Measurements from ENCODE around the gene DNAH12.

- TF ChIP-seq EZH2 (IDR thresholded peaks at IDR 0.05; ENCODE audit: insufficient read depth, low read length), result no peak
- TF ChIP-seq, protein P1, sequence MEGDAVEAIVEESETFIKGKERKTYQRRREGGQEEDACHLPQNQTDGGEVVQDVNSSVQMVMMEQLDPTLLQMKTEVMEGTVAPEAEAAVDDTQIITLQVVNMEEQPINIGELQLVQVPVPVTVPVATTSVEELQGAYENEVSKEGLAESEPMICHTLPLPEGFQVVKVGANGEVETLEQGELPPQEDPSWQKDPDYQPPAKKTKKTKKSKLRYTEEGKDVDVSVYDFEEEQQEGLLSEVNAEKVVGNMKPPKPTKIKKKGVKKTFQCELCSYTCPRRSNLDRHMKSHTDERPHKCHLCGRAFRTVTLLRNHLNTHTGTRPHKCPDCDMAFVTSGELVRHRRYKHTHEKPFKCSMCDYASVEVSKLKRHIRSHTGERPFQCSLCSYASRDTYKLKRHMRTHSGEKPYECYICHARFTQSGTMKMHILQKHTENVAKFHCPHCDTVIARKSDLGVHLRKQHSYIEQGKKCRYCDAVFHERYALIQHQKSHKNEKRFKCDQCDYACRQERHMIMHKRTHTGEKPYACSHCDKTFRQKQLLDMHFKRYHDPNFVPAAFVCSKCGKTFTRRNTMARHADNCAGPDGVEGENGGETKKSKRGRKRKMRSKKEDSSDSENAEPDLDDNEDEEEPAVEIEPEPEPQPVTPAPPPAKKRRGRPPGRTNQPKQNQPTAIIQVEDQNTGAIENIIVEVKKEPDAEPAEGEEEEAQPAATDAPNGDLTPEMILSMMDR (IDR thresholded peaks at IDR 0.05; ENCODE audit: insufficient read depth, low read depth, low read length), result no peak
Observed at GRCh38 chr3:57464011-57464410, 80.1 kb downstream of the DNAH12 start.

Data from astrocyte (in vitro differentiated cells and primary cell).